Gastroesophageal sphincter (tissue), 4 donors: ENCODE data around the gene CD6. TPM values are rescaled to one million over a fixed set of nuclear protein-coding genes. Genes with fewer than 3 reads are reported as not detected.

Experiments
- ATAC-seq: fragments of 150-250 bp; one replicate; pipeline ENCODE4 v1.9.1; 2016; ENCODE audit warnings: mild to moderate bottlenecking, moderate library complexity
- H3K27ac ChIP-seq, 4 donors: fragments of 200-600 bp; sonication (generic) in 3 of 4; 1 replicate in 3 of 4; 2 replicates in 1 of 4; pipeline ENCODE4 v1.5.1; 2016 to 2019
- H3K27me3 ChIP-seq: fragments of 200-600 bp; sonication (generic); one replicate; pipeline ENCODE4 v1.5.1; 2019
- H3K36me3 ChIP-seq, 2 donors: fragments of 200-600 bp; sonication (generic); one replicate each; pipeline ENCODE4 v1.5.1; 2019; ENCODE audit warnings: control low read depth in 1 of 2
- H3K4me1 ChIP-seq, 3 donors: fragments of 200-600 bp; sonication (generic); 1 replicate in 2 of 3; 2 replicates in 1 of 3; pipeline ENCODE4 v1.5.1; 2016 to 2019; ENCODE audit warnings: control low read depth in 2 of 3
- H3K4me3 ChIP-seq, 2 donors: fragments of 200-600 bp; sonication (generic); one replicate each; pipeline ENCODE4 v1.5.1; 2019; ENCODE audit warnings: mild to moderate bottlenecking in 1 of 2, moderate library complexity in 1 of 2
- H3K9me3 ChIP-seq, 3 donors: fragments of 200-600 bp; sonication (generic); one replicate each; pipeline ENCODE4 v1.5.1; 2017 to 2019; ENCODE audit warnings: control low read depth in 2 of 3
- EP300 ChIP-seq: sonication (generic); formaldehyde crosslinking; IDR thresholded peaks from one replicate; pipeline ENCODE4 v1.6.1; 2017; ENCODE audit warnings: antibody characterized with exemption, mild to moderate bottlenecking
- POLR2A ChIP-seq, 2 donors: fragments of 450-650 bp; IDR thresholded peaks; one replicate each; pipeline ENCODE4 v1.6.1; 2017; ENCODE audit warnings: antibody characterized with exemption in 2 of 2, mild to moderate bottlenecking in 2 of 2, moderate library complexity in 1 of 2
- POLR2AphosphoS5 ChIP-seq: sonication (generic); formaldehyde crosslinking; IDR thresholded peaks from one replicate; pipeline ENCODE4 v1.6.1; 2017; ENCODE audit warnings: antibody characterized with exemption
- WGBS, 2 donors: methylation state at CpG; one replicate each; pipeline ENCODE4 v1.1.5; 2018; ENCODE audit warnings: low coverage in 1 of 2; 5-methylcytosine and 5-hydroxymethylcytosine counted together
- small RNA-seq, 4 donors: library from RNA; depleted of rRNA; stranded (forward); fragments of <200 nt; gene quantifications; one replicate each; pipeline ENCODE3, GENCODE V24; 2016
- total RNA-seq, 4 donors: library from RNA; depleted of rRNA; stranded (reverse); fragments of >200 nt; gene quantifications; one replicate each; pipeline ENCODE4 v1.1.0, GENCODE V29; 2016
- TF ChIP-seq, protein P1 (sequence below), 4 experiments: fragments of 200-600 bp in 2 of 4; fragments of 450-650 bp in 2 of 4; sonication (generic) in 1 of 4; IDR thresholded peaks; one replicate each; pipeline ENCODE4 v1.5.1; 2017 to 2019; ENCODE audit warnings: antibody characterized with exemption in 4 of 4, mild to moderate bottlenecking in 2 of 4, moderate library complexity in 2 of 4

CD6 gene
- total RNA-seq, 4 donors from 2014 or later: 0.15 to 2.7 (median 0.35) TPM; not detected in 1

DNA sequence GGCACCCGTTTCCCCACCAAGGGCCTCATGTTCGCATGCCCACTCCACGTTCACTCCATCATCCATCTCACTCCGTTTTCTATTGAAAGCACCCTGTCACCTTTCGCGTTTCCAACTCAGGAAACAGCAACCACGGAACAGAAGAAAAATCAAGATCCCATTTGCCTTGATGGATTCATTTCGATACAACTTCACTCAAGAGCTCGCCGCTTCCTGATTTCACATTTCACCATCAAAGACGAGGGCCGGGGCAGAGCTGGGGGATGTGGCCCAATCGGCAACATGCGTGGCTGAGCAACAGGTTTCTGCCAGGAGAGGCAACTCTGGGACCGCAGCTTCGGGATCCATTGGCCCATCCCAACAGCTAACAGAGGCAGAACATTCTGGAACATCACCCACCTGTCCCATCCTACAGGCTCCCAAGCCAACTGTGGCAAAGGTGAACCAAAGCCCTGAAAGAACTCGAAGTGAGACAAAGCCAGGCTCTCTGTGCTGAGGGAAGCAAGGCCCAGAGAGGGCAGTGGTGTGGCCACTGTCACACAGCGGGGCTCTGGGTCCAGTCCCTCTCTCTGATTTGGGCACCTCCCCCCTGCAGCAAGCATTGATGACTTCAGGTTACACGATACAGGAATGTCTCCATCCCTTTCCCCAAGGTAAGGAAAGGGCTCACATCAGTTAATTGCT lies 94.6 kb downstream of the CD6 start:
- Histone ChIP-seq H3K36me3 (no peaks in the 10 kb centered on the region), H3K9me3 (no peaks in the 10 kb centered on the region), H3K4me1 (no peaks in the 10 kb centered on the region), H3K27ac (no peak overlapping the region), H3K27me3 (no peaks in the 10 kb centered on the region), H3K4me3 (no peak overlapping the region)
- WGBS, 2 donors: 63 to 70% methylated on average over 6 to 7 of the region's 19 CpGs
- no peak for ATAC-seq
- TF ChIP-seq, protein P1, sequence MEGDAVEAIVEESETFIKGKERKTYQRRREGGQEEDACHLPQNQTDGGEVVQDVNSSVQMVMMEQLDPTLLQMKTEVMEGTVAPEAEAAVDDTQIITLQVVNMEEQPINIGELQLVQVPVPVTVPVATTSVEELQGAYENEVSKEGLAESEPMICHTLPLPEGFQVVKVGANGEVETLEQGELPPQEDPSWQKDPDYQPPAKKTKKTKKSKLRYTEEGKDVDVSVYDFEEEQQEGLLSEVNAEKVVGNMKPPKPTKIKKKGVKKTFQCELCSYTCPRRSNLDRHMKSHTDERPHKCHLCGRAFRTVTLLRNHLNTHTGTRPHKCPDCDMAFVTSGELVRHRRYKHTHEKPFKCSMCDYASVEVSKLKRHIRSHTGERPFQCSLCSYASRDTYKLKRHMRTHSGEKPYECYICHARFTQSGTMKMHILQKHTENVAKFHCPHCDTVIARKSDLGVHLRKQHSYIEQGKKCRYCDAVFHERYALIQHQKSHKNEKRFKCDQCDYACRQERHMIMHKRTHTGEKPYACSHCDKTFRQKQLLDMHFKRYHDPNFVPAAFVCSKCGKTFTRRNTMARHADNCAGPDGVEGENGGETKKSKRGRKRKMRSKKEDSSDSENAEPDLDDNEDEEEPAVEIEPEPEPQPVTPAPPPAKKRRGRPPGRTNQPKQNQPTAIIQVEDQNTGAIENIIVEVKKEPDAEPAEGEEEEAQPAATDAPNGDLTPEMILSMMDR (IDR thresholded peaks at IDR 0.05): no peak
- TF ChIP-seq POLR2AphosphoS5 (no peak), POLR2A (IDR thresholded peaks at IDR 0.05) (no peak), EP300 (no peak)

DNA sequence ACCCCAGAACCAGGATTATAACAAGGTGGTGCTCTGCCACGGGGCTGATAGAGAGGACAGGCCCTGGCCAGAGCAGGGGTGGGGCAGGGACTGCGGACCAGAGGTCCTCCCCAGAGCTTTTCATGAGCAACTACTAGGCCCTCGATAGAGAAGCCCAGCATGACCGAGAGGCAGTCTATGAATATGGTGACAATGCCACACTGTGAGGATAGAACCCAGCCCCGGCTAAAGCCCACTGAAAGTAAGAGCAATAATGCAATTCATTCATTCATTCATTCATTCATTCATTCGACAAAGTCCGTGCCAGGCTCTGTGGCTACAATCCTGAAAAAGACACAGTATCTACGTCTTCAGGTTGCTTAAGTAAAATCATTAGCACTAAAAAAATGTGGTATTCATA lies 95.2 kb downstream of the CD6 start:
- Histone ChIP-seq H3K4me1 (peaks cover 0 to 5% (median 0%) of the 10 kb centered on the region in 3 donors), H3K36me3 (no peaks in the 10 kb centered on the region), H3K9me3 (no peaks in the 10 kb centered on the region), H3K4me3 (no peak overlapping the region), H3K27me3 (no peaks in the 10 kb centered on the region), H3K27ac (no peak overlapping the region)
- WGBS, 2 donors: 88% methylated on average over 5 of the region's 8 CpGs; no CpG with 5 or more reads in 1 of the 2 donors
- no peak for ATAC-seq
- TF ChIP-seq EP300 (no peak), POLR2A (IDR thresholded peaks at IDR 0.05) (no peak), POLR2AphosphoS5 (no peak)
- TF ChIP-seq, protein P1 (IDR thresholded peaks at IDR 0.05): no peak

DNA sequence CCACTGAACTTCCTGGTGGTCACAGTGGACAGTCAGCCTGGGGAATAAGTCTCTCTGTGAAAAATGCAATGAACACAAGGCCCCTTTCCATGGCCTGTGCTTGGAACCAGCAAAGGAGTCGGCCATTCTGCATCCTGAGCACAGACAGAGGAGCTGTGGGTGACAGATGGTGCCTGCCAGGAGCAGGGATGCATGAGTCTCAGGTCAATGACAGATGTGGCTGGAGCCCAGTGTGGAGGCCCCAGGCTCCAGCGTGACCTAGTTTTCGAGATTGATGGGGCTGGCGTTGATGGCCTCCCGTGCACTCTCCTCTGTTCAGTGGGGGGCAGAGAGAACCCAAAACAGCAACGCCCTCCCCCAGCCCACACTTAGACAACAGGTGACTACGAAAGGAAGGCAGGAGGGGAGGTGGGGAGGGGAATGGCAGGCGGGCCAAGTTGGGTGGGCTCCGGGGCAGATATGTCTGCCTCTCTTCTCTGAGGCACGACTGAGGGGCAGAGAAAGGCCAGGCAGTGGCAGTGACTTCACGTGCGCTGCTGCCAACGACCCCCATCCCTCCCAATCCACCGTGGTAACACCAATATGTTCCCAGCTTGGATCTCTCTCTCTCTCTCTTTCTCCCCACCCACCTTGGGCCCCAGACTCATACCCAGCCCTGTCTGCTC lies 96.4 kb downstream of the CD6 start:
- no peaks in the 10 kb centered on the region for H3K36me3 ChIP-seq
- TF ChIP-seq POLR2A (IDR thresholded peaks at IDR 0.05): no peak
- no peak for TF ChIP-seq POLR2AphosphoS5
- H3K9me3 ChIP-seq: no peaks in the 10 kb centered on the region
- H3K4me1 ChIP-seq: peaks cover 0 to 17% (median 0%) of the 10 kb centered on the region in 3 donors
- WGBS, 2 donors: 60 to 76% methylated on average over 3 to 11 of the region's 14 CpGs
- no peak overlapping the region for H3K4me3 ChIP-seq
- H3K27ac ChIP-seq: no peak overlapping the region
- H3K27me3 ChIP-seq: no peaks in the 10 kb centered on the region
- ATAC-seq: no peak

DNA sequence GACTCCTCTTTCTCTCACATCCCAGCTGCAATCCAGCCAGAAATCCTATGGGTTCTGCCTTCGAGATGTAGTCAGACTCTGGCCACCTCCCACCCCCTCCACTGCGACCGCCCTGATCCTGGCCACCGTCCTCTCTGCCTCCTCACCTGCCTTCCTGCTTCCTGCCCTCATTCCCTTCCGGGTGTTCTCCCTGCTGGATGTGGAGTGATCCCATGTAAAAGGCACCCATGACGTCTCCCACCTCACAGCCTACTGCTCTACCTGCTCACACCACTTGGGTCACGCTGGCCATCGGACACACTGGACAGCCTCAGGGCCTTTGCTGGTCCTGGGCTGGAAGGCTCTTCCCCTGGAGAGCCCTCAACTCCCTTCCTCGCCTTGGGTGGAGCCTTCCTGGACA lies 97.1 kb downstream of the CD6 start:
- Histone ChIP-seq H3K27ac (no peak overlapping the region), H3K9me3 (no peaks in the 10 kb centered on the region), H3K4me1 (peaks cover 0 to 18% (median 0%) of the 10 kb centered on the region in 3 donors), H3K4me3 (no peak overlapping the region), H3K36me3 (no peaks in the 10 kb centered on the region), H3K27me3 (no peaks in the 10 kb centered on the region)
- WGBS, 2 donors: 80 to 82% methylated on average over 8 to 9 of the region's 9 CpGs
- TF ChIP-seq, protein P1 (IDR thresholded peaks at IDR 0.05): no peak
- TF ChIP-seq EP300 (no peak), POLR2AphosphoS5 (no peak), POLR2A (IDR thresholded peaks at IDR 0.05) (no peak)
- no peak for ATAC-seq

DNA sequence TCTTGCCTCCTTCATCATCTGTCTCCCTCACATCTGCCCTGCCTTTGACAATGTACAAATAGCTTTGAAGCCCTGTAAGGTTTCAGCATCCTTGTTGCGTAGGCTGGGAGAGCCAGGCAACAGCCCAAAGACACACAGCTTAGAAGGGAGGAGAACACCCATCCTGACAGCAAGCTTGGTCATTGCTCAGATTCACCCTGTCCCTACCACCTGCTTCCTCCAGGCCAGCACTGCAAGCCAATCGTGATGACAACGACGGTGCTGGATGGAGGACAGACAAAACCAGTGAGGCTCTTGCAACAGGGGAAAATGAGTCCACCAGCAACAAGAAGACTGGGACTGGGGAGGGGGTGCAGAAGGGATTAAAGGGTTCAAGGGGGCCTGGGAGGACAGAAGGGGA lies 97.9 kb downstream of the CD6 start:
- Histone ChIP-seq H3K4me3 (no peak overlapping the region), H3K4me1 (peaks cover 0 to 18% (median 0%) of the 10 kb centered on the region in 3 donors), H3K36me3 (no peaks in the 10 kb centered on the region), H3K27ac (no peak overlapping the region), H3K9me3 (no peaks in the 10 kb centered on the region), H3K27me3 (no peaks in the 10 kb centered on the region)
- TF ChIP-seq POLR2AphosphoS5 (no peak), EP300 (no peak)
- 53% methylated on average over 3 of the region's 4 CpGs; no CpG with 5 or more reads in 1 of the 2 donors for WGBS, 2 donors
- ATAC-seq: no peak

Small RNA genes lying within 50 kb of the gene (small RNA-seq; reads per million reads assigned to genes)
- 0 reads per million in 4 donors for gene RNU6-933P

Other genes with a start within 250 kb of the CD6 start
- gene MS4A18, start 247.0 kb upstream of the CD6 start, total RNA-seq: not detected
- not detected for gene MS4A15, start 214.8 kb upstream of the CD6 start, total RNA-seq
- not detected for gene MS4A10, start 186.3 kb upstream of the CD6 start, total RNA-seq
- 10 to 100 TPM; 10.5 to 27.8 (median 18.2) TPM for gene CCDC86, start 129.6 kb upstream of the CD6 start, total RNA-seq
- gene PTGDR2, start 115.7 kb upstream of the CD6 start, total RNA-seq: 1 to 10 TPM in 1 of 4 donors, under 1 TPM in 3; 0.37 to 2.2 (median 0.58) TPM
- gene ZP1, start 104.1 kb upstream of the CD6 start, total RNA-seq: not detected
- 10 to 100 TPM; 50.2 to 73.6 (median 60.5) TPM for gene PRPF19, start 65.1 kb upstream of the CD6 start, total RNA-seq
- gene TMEM109, start 57.5 kb upstream of the CD6 start, total RNA-seq: 100 to 1,000 TPM; 107 to 132 (median 120) TPM
- gene TMEM132A, start 47.2 kb upstream of the CD6 start, total RNA-seq: 1 to 10 TPM; 3.2 to 8.9 (median 6.5) TPM
- 10 to 100 TPM; 16.7 to 48.4 (median 19.5) TPM for gene SLC15A3, start 19.5 kb upstream of the CD6 start, total RNA-seq
- gene CD5, start 130.8 kb downstream of the CD6 start, total RNA-seq: under 1 TPM; 0.31 to 0.62 (median 0.44) TPM
- 10 to 100 TPM; 19.1 to 41.9 (median 25.5) TPM for gene VPS37C, start 189.7 kb downstream of the CD6 start, total RNA-seq
- gene PGA3, start 231.8 kb downstream of the CD6 start, total RNA-seq: under 1 TPM in 1 of 4 donors, not detected in 3; 0.81 TPM